Uterus (tissue), 2 donors: ENCODE measurements around the gene IL10.

Source experiments
- CTCF ChIP-seq, 4 experiments: fragments of 200-600 bp in 2 of 4; fragments of 450-650 bp in 2 of 4; sonication (generic) in 2 of 4; IDR thresholded peaks; one replicate each; pipeline ENCODE4 v1.5.1; 2016 to 2019; ENCODE audit warnings: antibody characterized with exemption in 4 of 4, mild to moderate bottlenecking in 2 of 4, moderate library complexity in 1 of 4
- POLR2A ChIP-seq, 2 donors: fragments of 450-650 bp; IDR thresholded peaks; one replicate each; pipeline ENCODE4 v1.6.1; 2016; ENCODE audit warnings: antibody characterized with exemption in 2 of 2, mild to moderate bottlenecking in 1 of 2, moderate library complexity in 1 of 2

GRCh38 chr1:206779638-206780037, 7.3 kb upstream of the IL10 start:
- no peak for TF ChIP-seq CTCF (IDR thresholded peaks at IDR 0.05)
- no peak for TF ChIP-seq POLR2A (IDR thresholded peaks at IDR 0.05)
